Measurements from ENCODE around the gene KRTAP10-10. TPM values are rescaled to one million over a fixed set of nuclear protein-coding genes. Genes with fewer than 3 reads are reported as not detected.

Gene KRTAP10-10
- total and polyA plus RNA-seq, 2 of the 8 experiments (the other 6 are each of a cell fraction or from before 2014, with no cell fraction given), result not detected

DNA sequence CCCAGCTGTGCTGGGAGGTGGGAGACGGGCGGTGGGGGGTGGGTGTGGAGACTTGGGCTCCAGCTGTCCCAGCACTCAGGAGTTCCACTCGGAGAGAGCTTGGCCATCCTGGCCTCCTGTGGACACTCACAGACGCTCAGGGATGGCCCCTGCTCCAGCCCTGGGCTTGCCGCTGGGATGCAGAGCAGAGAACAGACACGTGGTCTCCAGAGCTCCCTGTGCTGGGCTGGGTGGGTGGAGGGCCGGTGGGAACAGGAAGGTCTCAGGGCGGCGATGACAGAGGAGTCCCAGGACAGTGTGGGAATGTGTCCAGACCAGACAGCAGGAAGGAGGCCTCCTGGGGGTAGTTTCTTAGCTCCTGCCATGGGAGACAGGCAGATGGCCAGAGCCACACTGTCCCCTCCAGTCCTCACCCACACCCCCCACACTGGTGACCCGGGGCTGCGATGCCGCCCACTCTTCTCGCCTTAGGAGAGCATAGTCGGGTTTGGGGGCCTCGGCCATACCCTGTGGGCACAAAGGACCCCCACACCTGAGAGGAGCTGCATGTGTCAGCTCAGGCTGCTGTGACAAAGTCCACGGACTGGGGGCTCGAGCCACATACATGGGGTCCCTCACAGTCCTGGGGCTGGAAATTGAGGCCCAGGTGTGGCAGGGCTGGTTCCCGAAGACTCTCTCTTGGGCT is 8.3 kb upstream of the KRTAP10-10 start (continued):
- no peak for TF ChIP-seq MAFK (IDR thresholded peaks at IDR 0.05; ENCODE audit: low read depth, low read length)
- no peak for TF ChIP-seq HDAC2 (IDR thresholded peaks at IDR 0.05; ENCODE audit: borderline replicate concordance in 1 of 2, low read depth in 2 of 2, low read length in 2 of 2)
- no peak for TF ChIP-seq GABPA (IDR thresholded peaks at IDR 0.05; ENCODE audit: borderline replicate concordance, insufficient read depth, low read length)
- TF ChIP-seq NANOG (IDR thresholded peaks at IDR 0.05; ENCODE audit: insufficient read depth, low read depth, low read length, poor library complexity, severe bottlenecking), result no peak
- TF ChIP-seq, protein P1, sequence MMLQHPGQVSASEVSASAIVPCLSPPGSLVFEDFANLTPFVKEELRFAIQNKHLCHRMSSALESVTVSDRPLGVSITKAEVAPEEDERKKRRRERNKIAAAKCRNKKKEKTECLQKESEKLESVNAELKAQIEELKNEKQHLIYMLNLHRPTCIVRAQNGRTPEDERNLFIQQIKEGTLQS (IDR thresholded peaks at IDR 0.05; ENCODE audit: insufficient read depth, low read depth, low read length), result no peak
- TF ChIP-seq SIX5 (IDR thresholded peaks at IDR 0.05; ENCODE audit: low read depth, low read length), result no peak
- TF ChIP-seq BCL11A (IDR thresholded peaks at IDR 0.05; ENCODE audit: low read depth in 2 of 2, low read length in 2 of 2), result no peak
- TF ChIP-seq SAP30 (IDR thresholded peaks at IDR 0.05; ENCODE audit: insufficient read depth, insufficient replicate concordance, low read length), result no peak
- no peak for TF ChIP-seq SUZ12 (IDR thresholded peaks at IDR 0.05; ENCODE audit: low read length)
- TF ChIP-seq FOSL1 (IDR thresholded peaks at IDR 0.05; ENCODE audit: insufficient read depth, low read depth, low read length), result no peak
- TF ChIP-seq, protein P2, sequence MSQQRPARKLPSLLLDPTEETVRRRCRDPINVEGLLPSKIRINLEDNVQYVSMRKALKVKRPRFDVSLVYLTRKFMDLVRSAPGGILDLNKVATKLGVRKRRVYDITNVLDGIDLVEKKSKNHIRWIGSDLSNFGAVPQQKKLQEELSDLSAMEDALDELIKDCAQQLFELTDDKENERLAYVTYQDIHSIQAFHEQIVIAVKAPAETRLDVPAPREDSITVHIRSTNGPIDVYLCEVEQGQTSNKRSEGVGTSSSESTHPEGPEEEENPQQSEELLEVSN (IDR thresholded peaks at IDR 0.05), result no peak

Data from H1 (cell line).